GM04504 (cell line): ENCODE data around the gene RTN4RL1.
"Not testable (repeated sequence)": the region's sequence is repeated elsewhere in the genome, so short reads cannot be mapped to it uniquely, and the experiment has no call there.

Source experiments
- DNase-seq: peaks from one replicate; pipeline ENCODE4 v3.0.0-alpha.2; 2012; ENCODE audit warnings: low read depth

The RTN4RL1 gene

DNA sequence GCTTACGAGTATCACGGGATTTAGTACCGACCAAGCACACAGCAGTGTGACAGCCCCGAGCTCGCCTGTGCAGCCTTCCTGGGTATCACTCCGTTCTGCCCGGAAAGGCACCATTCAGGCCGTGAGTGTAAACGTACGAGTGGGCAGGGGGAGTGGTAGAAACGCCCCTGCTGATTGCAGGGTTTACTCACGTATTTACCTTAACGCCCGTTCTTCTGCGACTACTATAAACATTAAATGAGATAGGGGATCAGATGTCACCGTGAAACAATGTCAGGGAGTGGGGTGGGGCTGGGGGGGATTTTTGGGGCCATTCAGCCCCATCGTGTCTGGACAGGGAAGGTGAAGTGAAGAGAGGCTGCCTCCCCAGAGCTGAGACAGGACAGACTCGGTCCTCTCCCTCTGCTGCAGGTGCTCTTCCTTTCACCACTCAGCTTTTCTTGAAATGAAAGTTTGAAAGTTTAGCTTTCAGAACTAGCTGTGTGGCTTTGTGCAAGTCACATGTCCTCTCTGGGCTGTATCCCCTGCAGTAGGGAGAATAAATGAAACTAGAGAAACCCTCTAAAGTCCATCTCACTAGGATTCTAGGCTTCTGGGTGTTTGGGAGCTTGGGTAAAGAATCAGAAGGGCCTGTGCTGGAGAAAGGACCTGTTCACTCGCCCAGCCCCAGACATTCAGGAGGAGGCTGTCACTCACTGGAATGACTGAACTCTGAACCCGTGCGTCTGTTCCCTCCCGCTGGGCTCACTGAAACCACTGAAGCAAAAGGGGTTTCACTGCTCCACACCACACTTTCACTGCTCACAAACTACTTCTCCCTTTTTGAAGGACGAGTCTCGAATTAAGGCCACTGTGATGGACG lies 128.7 kb downstream of the RTN4RL1 start:
- no peak for DNase-seq

- not testable (repeated sequence) for DNase-seq
These were observed 129.7 kb downstream of the RTN4RL1 start for GRCh38 chr17:1895479-1895878.

DNA sequence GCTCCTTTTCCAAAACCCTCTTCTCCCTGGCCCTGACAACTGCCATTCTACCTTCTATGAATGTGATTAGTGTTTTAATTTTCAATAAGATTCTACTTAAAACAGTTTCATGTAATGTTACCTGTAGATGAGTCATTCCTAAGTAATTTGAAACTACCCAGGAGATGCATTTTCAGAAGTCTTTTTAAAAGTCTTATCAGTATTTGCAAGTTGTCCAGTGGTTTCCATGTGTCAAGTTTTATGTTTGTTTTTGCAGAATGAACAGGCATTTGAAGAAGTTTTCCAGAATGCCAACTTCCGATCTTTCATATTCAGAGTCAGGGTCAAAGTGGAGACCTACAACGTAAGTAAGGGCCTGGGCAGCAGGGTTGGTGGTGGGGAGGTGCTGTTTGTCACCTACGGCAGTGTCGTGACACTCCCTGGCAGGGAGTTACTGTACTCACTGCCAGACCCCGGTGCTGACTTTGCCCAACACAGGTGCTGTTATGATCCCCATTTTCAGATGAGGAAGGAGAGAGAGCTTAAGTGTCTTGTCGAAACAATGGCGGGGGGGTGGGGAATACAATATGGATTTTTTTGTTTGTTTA lies 130.3 kb downstream of the RTN4RL1 start:
- DNase-seq = no peak

GRCh38 chr17:1890758-1891450 lies 134.2 kb downstream of the RTN4RL1 start:
- no peak for DNase-seq

GRCh38 chr17:1888741-1889140 lies 136.4 kb downstream of the RTN4RL1 start:
- no peak for DNase-seq
